Choroid plexus epithelial cell (primary cell): Measurements from ENCODE around the gene ARSB.

Source experiments
- DNase-seq: peaks from one replicate; pipeline ENCODE4 v3.0.0-alpha.2; 2010; ENCODE audit warnings: low read depth
- H3K4me3 ChIP-seq: 2 replicates; pipeline ENCODE4 v1.5.1; 2011; ENCODE audit warnings: low read depth, mild to moderate bottlenecking, control low read depth, low read length, moderate library complexity
- CTCF ChIP-seq: conservative IDR thresholded peaks from 2 replicates; pipeline ENCODE4 v1.5.1; 2011; ENCODE audit warnings: low read depth, mild to moderate bottlenecking, control low read depth, inconsistent platforms, low read length, moderate library complexity

The ARSB gene

GRCh38 chr5:78816143-78816765 lies 168.9 kb downstream of the ARSB start:
- TF ChIP-seq CTCF: no peak
- no peak for DNase-seq
- no peak overlapping the region for H3K4me3 ChIP-seq

GRCh38 chr5:78813906-78814530 lies 171.1 kb downstream of the ARSB start:
- no peak for DNase-seq
- no peak overlapping the region for H3K4me3 ChIP-seq
- TF ChIP-seq CTCF: no peak

- H3K4me3 ChIP-seq: no peak overlapping the region
- DNase-seq: no peak
- no peak for TF ChIP-seq CTCF
Observed at GRCh38 chr5:78813286-78813685, 171.8 kb downstream of the ARSB start.

- no peak for TF ChIP-seq CTCF
- DNase-seq: no peak
- H3K4me3 ChIP-seq: no peak overlapping the region
Observed at GRCh38 chr5:78811866-78812265, 173.2 kb downstream of the ARSB start.

GRCh38 chr5:78811121-78811817 lies 173.8 kb downstream of the ARSB start:
- TF ChIP-seq CTCF: no peak
- DNase-seq: no peak

GRCh38 chr5:78810098-78810920 lies 174.8 kb downstream of the ARSB start:
- no peak overlapping the region for H3K4me3 ChIP-seq
- TF ChIP-seq CTCF: no peak
- no peak for DNase-seq

More at GRCh38 chr5:78811121-78811817, 173.8 kb downstream of the ARSB start:
- H3K4me3 ChIP-seq: no peak overlapping the region
